Mucosa of rectum (tissue), 2 donors: ENCODE measurements around the gene MRPS6.

Experiments used
- H3K27ac ChIP-seq, 2 donors: one replicate each; pipeline ENCODE4 v1.7.0; 2013; ENCODE audit warnings: inconsistent platforms in 2 of 2, low read depth in 2 of 2, low read length in 2 of 2
- H3K27me3 ChIP-seq, 2 donors: one replicate each; pipeline ENCODE4 v1.7.0; 2013; ENCODE audit warnings: low read length in 2 of 2; ENCODE audit not compliant: control insufficient read depth in 2 of 2, insufficient read depth in 2 of 2
- H3K36me3 ChIP-seq, 2 donors: one replicate each; pipeline ENCODE4 v1.7.0; 2013; ENCODE audit warnings: low read length in 2 of 2; ENCODE audit not compliant: control insufficient read depth in 2 of 2, insufficient read depth in 2 of 2
- H3K4me1 ChIP-seq, 2 donors: one replicate each; pipeline ENCODE4 v1.7.0; 2013; ENCODE audit warnings: low read length in 2 of 2, mild to moderate bottlenecking in 1 of 2; ENCODE audit not compliant: control insufficient read depth in 2 of 2, insufficient read depth in 2 of 2
- H3K4me3 ChIP-seq, 2 donors: one replicate each; pipeline ENCODE4 v1.7.0; 2013; ENCODE audit warnings: low read length in 2 of 2
- H3K9ac ChIP-seq, 2 donors: one replicate each; pipeline ENCODE4 v1.7.0; 2013; ENCODE audit warnings: low read length in 2 of 2, low read depth in 1 of 2, mild to moderate bottlenecking in 1 of 2
- H3K9me3 ChIP-seq, 2 donors: one replicate each; pipeline ENCODE4 v1.7.0; 2013; ENCODE audit warnings: low read length in 2 of 2; ENCODE audit not compliant: control insufficient read depth in 2 of 2
- donor health status: healthy.
- donor health status: Normal muscosa, but diverticular disease.

Gene MRPS6

DNA sequence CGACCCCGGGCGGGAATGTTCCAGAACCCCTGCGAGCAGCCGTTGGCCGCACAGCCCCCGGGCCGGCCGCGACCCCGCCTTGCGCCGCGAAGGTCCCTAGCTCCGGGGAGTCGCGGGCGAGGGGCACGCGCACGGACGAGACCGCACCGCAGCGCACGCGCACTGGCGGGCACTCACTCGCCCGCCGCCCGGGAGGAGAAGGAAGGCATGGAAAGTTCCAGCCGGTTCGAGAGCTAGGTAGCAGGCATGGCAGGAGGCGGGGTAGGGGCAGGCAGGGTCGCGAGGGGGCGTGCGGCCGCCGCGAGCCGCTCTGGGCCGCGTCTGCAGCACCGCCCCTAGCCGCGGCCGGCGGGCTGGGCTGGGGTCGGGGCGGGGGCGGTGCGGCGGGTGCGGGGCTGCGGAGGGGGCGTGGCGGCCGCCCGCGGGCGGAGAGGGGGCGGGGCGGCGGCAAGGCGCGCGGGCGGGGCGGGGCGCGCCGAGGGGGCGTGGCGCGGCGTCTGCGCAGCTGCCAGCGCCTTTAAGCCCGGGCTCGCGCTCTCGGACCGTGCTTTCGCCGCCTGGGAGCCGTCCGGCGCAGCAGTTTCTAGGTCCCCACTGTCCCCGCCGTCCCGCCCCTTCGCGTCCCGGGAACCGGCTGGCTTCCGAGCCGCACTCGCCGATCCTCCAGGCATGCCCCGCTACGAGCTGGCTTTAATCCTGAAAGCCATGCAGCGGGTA lies at the start of gene MRPS6, which contains the start of gene SLC5A3:
TSS of gene MRPS6 (plus strand) at position 547 of the 717 bp plus-strand sequence. CDS start at position 670, 123 bp downstream.
TSS of gene SLC5A3 (plus strand) at position 547 of the 717 bp plus-strand sequence. CDS start 21,621 bp downstream, outside the sequence.
- Histone ChIP-seq H3K4me3 (peak within 1 kb of the TSS; percentile 79 to 90), H3K27ac (peak within 1 kb of the TSS; percentile 87 to 92), H3K4me1 (peaks cover 19 to 26% of the 10 kb centered on the region in 2 donors), H3K9ac (peak within 1 kb of the TSS; percentile 65 to 84), H3K36me3 (no peaks in the 10 kb centered on the region), H3K27me3 (no peaks in the 10 kb centered on the region), H3K9me3 (no peaks in the 10 kb centered on the region)

DNA sequence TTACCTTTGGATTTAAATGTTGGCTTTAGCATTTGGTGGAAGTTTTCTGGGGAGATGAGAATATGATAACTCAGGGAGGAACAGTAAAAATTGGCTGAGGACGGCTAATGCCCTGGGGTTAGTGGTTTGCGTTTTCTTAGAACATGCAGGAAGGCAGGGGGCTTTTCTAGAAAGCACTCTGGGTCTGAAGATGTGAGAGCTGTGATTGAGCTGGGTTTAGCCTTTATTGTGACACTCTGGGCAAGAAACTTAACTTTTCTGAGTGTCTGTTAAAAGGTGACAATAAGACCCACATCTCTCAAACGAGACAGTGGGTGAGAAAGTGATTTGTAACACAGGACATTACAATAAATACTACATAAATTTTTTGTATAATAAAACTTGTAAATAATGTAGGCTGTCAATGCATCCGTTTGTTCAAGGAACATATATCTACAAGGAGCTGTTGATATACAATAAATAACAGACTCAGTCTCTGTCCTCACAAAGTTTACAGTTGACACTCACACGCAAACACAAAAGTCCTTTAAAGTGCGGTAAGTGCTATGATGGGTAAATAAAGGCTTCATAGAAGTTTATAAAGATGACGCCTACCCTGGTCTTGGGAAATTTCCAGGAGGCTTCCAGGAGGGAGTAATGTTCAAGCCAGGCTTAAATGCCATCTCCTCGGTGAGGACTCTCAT lies 49.5 kb upstream of the MRPS6 start:
- Histone ChIP-seq H3K4me3 (no peak overlapping the region), H3K27ac (no peak overlapping the region), H3K9me3 (no peaks in the 10 kb centered on the region), H3K4me1 (peaks cover 13% of the 10 kb centered on the region in 2 donors), H3K9ac (no peak overlapping the region), H3K27me3 (no peaks in the 10 kb centered on the region), H3K36me3 (no peaks in the 10 kb centered on the region)

DNA sequence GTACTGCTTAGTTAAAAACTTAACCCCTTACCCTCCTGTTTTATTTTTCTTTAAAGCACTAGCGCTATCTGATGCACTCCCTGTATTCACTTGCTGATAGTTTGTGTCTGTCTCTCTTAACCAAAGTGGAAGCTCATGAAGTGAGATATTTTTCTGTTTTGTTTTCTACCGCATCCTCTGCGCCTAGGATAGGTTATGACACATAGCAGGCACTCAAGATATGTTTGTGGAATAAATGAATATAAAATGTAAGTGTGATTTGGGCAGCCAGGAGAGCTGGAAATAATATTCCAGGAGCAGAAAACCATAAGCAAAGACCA lies 49.0 kb upstream of the MRPS6 start:
- Histone ChIP-seq H3K9me3 (no peaks in the 10 kb centered on the region), H3K9ac (no peak overlapping the region), H3K4me3 (no peak overlapping the region), H3K27me3 (no peaks in the 10 kb centered on the region), H3K36me3 (no peaks in the 10 kb centered on the region), H3K4me1 (peaks cover 9 to 13% of the 10 kb centered on the region in 2 donors), H3K27ac (no peak overlapping the region)

DNA sequence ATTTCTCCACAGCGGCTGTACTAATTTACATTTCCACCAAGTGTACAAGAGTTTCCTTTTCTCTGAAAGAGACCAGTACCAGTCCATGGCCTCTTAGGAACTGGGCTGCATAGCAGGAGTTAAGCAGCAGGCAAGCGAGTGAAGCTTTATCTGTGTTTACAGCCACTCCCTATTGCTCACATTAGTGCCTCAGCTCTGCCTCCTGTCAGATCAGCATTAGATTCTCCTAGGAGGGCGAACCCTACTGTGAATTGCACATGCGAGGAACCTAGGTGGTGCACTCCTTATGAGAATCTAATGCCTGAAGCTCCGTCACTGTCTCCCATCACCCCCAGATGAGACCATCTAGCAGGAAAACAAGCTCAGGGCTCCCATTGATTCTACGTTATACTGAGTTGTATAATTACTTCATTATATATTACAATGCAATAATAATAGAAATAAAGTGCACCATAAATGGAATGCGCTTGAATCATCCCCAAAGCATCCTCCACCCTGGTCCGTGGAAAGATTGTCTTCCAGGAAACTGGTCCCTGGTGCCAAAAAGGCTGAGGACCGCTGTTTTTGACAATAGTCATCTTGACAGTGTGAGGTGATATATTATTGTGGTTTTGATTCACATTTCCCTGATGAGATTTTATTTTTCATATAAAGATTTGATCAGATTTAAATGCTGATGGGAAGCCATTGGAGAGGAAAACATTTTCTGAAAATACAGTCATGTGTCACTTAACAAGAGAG lies 45.5 kb upstream of the MRPS6 start:
- H3K4me3 ChIP-seq = no peak overlapping the region
- H3K27ac ChIP-seq = no peak overlapping the region
- H3K36me3 ChIP-seq = no peaks in the 10 kb centered on the region
- no peaks in the 10 kb centered on the region for H3K9me3 ChIP-seq
- H3K27me3 ChIP-seq = no peaks in the 10 kb centered on the region
- H3K4me1 ChIP-seq = peaks cover 0 to 7% of the 10 kb centered on the region in 2 donors
- no peak overlapping the region for H3K9ac ChIP-seq

DNA sequence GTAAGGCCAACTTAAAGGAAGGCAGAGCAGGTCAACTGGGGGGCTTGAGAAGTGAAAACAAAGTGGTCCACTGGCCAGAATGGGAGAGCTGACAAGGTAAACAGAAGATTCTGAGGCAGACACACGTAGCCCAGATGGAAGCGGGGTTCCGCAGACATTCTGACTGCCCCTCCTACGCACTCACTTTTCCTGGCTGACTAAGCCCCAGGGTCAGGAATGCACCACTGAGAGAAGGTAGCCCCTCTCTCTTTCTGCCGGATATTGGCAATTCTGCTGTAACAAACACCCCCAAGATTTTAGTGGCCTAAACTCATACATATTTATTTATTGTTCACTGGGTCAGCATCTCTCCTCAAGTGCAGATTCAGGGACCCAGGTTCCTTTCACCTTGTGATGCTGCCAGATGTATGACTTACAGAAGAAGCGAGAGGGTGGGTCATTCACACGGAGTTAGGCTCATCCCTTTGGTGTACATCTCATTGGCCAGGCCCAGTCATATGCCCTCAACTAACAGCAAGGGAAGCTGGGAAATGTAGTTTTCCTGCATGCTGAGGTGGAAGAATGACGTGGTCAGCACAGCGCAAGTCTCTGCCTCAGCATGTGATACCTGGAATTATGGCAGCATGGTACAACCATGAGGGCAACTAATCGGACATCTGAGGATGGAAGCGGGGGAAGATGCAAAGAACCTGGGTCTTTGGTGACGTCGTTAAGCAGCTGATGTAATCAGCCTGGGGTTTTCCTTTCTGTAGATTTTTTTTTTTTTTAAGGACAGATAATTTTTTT lies 43.4 kb upstream of the MRPS6 start:
- H3K4me3 ChIP-seq = peak overlapping the region in 1 of 2 donors; percentile 23
- no peaks in the 10 kb centered on the region for H3K36me3 ChIP-seq
- no peak overlapping the region for H3K27ac ChIP-seq
- H3K4me1 ChIP-seq = peaks cover 0 to 4% of the 10 kb centered on the region in 2 donors
- no peak overlapping the region for H3K9ac ChIP-seq
- H3K9me3 ChIP-seq = no peaks in the 10 kb centered on the region
- H3K27me3 ChIP-seq = no peaks in the 10 kb centered on the region

DNA sequence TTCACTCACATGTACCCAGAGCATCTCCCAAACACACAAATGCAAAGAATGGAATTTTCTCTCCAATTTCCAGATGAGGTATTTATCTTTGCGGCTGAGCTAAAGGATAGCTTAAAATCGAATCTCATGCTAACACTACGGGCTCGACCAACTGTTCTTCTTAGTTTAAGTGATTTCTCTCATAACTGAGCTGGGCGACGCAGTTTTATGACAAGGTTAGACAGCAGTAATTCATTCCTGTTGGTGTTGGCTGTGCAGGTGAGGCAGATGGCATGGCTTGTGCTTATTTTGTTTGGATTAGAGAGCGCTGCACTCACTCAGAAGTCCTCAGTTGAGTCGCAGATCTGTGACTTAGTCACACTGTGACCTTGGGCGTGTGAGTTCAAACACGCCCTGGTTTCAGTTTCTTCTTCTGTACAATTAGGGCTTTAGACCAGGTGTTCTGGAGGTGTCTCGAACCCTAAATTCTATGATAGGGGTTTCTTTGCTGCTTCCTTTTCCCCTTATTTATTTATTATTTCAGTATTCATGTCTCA lies 41.5 kb upstream of the MRPS6 start:
- Histone ChIP-seq H3K27me3 (no peaks in the 10 kb centered on the region), H3K9me3 (no peaks in the 10 kb centered on the region), H3K36me3 (no peaks in the 10 kb centered on the region), H3K27ac (peak overlapping the region; percentile 0 to 63), H3K4me1 (no peaks in the 10 kb centered on the region), H3K9ac (peak overlapping the region in 1 of 2 donors; percentile 30), H3K4me3 (peak overlapping the region; percentile 24 to 58)

DNA sequence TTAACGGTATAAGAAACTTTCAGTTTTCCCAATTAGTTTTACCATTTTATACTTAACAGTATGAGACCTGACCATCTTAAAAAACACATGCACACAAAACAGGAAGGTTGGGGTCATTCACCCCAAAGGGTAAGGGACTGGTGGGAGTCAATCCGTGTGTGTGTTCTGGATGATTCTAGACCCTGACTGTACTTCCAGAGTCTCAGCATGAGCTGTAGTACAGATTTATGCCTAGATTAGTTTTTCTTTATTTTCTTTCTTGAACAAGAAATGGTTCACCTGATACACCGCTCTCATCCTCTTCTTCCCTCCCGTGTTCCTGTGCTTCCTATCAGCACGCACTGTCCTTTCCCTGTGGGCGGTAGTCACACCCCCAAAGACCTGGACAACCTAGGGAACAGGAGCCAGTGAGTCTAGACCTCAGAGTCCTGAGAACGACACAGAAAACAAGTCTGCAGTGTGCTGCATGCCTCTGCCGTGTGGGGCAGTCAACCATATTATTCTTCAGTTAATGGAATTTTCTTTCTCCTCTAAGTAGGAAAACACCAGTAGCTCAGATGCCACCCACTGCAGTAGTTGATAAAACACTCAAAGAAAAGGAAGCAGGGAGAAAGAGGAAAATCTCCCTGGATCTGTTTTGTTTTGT lies 38.9 kb upstream of the MRPS6 start:
- H3K4me3 ChIP-seq = no peak overlapping the region
- no peaks in the 10 kb centered on the region for H3K9me3 ChIP-seq
- no peaks in the 10 kb centered on the region for H3K36me3 ChIP-seq
- H3K27me3 ChIP-seq = no peaks in the 10 kb centered on the region
- no peak overlapping the region for H3K9ac ChIP-seq
- no peaks in the 10 kb centered on the region for H3K4me1 ChIP-seq
- H3K27ac ChIP-seq = no peak overlapping the region

DNA sequence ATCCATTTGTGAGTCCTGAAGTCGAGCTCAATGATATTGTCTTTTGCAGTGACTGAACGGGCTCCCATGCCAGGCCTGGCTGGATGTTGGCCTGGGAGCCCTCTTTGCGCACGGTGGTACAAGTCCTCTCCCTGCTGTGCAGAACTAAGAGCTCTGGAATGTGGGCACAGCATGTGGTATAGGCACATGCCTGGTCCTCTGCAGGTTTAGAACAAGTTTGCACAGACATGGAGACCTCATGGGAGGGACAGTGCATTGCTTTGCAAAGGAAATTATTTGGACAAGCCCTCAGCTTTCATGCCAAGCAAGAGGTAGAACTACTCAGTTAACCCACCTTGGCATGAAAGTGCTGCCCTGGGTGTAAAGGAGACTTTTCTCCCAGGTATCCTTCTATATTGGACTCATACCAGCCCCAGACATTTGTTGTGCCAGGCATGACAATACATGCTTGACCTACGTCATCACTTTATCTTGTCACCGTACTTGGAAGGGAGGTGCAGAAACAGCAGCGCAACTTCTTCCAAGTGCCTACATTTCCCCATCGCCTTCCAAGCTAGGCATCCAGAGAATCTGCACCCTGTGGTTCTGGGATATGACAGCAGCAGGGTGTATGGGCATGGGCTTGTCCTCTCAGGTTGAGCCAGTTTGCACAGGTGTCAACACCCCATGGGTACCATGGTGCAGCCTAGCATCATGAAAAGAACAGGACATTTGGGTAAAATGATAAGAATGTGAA lies 37.6 kb upstream of the MRPS6 start:
- Histone ChIP-seq H3K27ac (no peak overlapping the region), H3K4me3 (no peak overlapping the region), H3K9me3 (no peaks in the 10 kb centered on the region), H3K36me3 (no peaks in the 10 kb centered on the region), H3K27me3 (no peaks in the 10 kb centered on the region), H3K9ac (no peak overlapping the region), H3K4me1 (no peaks in the 10 kb centered on the region)
